Endothelial cell of umbilical vein (primary cell): ENCODE measurements around the gene AAGAB. TPM values are rescaled to one million over a fixed set of nuclear protein-coding genes. Genes with fewer than 3 reads are reported as not detected.

Experiments used
- BruUV-seq: library from RNA; stranded (reverse); fragments of 400-500 nt; replicated peaks from 2 replicates; lab custom pipeline; 2021; lab: Mats Ljungman, UMichigan
- CTCF ChIA-PET: fragments of 300-600, 350-600 bp; sonication (Branson Sonifier 250); formaldehyde crosslinking; loops from one replicate; lab custom pipeline; 2021; ENCODE audit warnings: antibody characterized with exemption, inconsistent platforms; lab: Charles Lee
- POLR2A ChIA-PET: fragments of 300-600, 350-600 bp; sonication (Branson Sonifier 250); formaldehyde crosslinking; loops from one replicate; lab custom pipeline; 2021; ENCODE audit warnings: antibody characterized with exemption, inconsistent platforms; lab: Charles Lee
- DNase-seq: peaks from one replicate; pipeline ENCODE4 v3.0.0-alpha.2; 2011; ENCODE audit warnings: low read depth, low spot score
- FAIRE-seq: peaks from 2 replicates; lab custom pipeline; 2011; peaks lifted over from hg19 to GRCh38; lab: Jason Lieb, UNC
- H2AFZ ChIP-seq: 2 replicates; pipeline ENCODE4 v1.6.0; 2012; ENCODE audit warnings: low read depth, low read length, control low read depth, inconsistent platforms
- H3K27ac ChIP-seq: 2 replicates; pipeline ENCODE4 v1.5.1; 2011; ENCODE audit warnings: low read depth, mild to moderate bottlenecking, control low read depth, low read length, moderate library complexity; ENCODE audit not compliant: insufficient read depth
- H3K27me3 ChIP-seq, 2 experiments: 2 replicates each; pipeline versions ENCODE4 v1.6.0 to v1.6.1; 2011; ENCODE audit warnings: low read length in 2 of 2, mixed read lengths in 1 of 2; ENCODE audit not compliant: control insufficient read depth in 2 of 2, insufficient read depth in 2 of 2
- H3K36me3 ChIP-seq, 2 experiments: 2 replicates in 1 of 2; 3 replicates in 1 of 2; pipeline ENCODE4 v1.5.1; 2011; ENCODE audit warnings: low read length in 2 of 2, mild to moderate bottlenecking in 1 of 2, moderate library complexity in 1 of 2; ENCODE audit not compliant: control insufficient read depth in 2 of 2, insufficient read depth in 2 of 2; ENCODE audit errors: extremely low read depth in 1 of 2
- H3K4me1 ChIP-seq: 3 replicates; pipeline ENCODE4 v1.5.1; 2011; ENCODE audit warnings: mild to moderate bottlenecking, low read length; ENCODE audit not compliant: control insufficient read depth, insufficient read depth; ENCODE audit errors: extremely low read depth
- H3K4me2 ChIP-seq: 2 replicates; pipeline ENCODE4 v1.6.1; 2011; ENCODE audit warnings: low read length, control low read depth, mixed read lengths; ENCODE audit not compliant: insufficient read depth
- H3K4me3 ChIP-seq, 3 experiments: fragments of 200-600 bp in 1 of 3; sonication (generic), shearing (Covaris generic) in 1 of 3; replicated peaks in 1 of 3; 2 replicates each; pipeline ENCODE4 v1.5.1; 2011 to 2016; ENCODE audit warnings: control low read depth in 3 of 3, low read length in 3 of 3, mild to moderate bottlenecking in 2 of 3, inconsistent platforms in 1 of 3, low read depth in 1 of 3, moderate library complexity in 1 of 3; ENCODE audit not compliant: insufficient read depth in 1 of 3
- H3K79me2 ChIP-seq: 2 replicates; pipeline ENCODE4 v1.6.0; 2012; ENCODE audit warnings: low read length, inconsistent platforms; ENCODE audit not compliant: control insufficient read depth, insufficient read depth
- H3K9ac ChIP-seq: replicated peaks from 2 replicates; pipeline ENCODE3; 2011; ENCODE audit warnings: low read length, control low read depth; ENCODE audit not compliant: insufficient read depth; ENCODE audit errors: extremely low read depth
- H3K9me1 ChIP-seq: replicated peaks from 3 replicates; pipeline ENCODE4 v1.6.0; 2011; ENCODE audit warnings: mild to moderate bottlenecking, low read length; ENCODE audit not compliant: control insufficient read depth, insufficient read depth; ENCODE audit errors: extremely low read depth
- H3K9me3 ChIP-seq: replicated peaks from 2 replicates; pipeline ENCODE4 v1.5.1; 2012; ENCODE audit warnings: low read length, inconsistent platforms; ENCODE audit not compliant: control insufficient read depth, insufficient read depth
- H4K20me1 ChIP-seq: replicated peaks from 2 replicates; pipeline ENCODE3; 2011; ENCODE audit warnings: mild to moderate bottlenecking, low read length; ENCODE audit not compliant: control insufficient read depth, insufficient read depth; ENCODE audit errors: extremely low read depth
- EZH2 ChIP-seq: IDR thresholded peaks from 2 replicates; pipeline ENCODE4 v1.6.1; 2012; ENCODE audit warnings: borderline replicate concordance, low read depth, mild to moderate bottlenecking, moderate library complexity, low read length, inconsistent platforms; ENCODE audit not compliant: severe bottlenecking
- FOS ChIP-seq: IDR thresholded peaks from 2 replicates; pipeline ENCODE4 v1.6.1; 2011; ENCODE audit warnings: mild to moderate bottlenecking, low read length, moderate library complexity, borderline replicate concordance; ENCODE audit not compliant: insufficient read depth
- GATA2 ChIP-seq: IDR thresholded peaks from 2 replicates; pipeline ENCODE4 v1.7.0; 2011; ENCODE audit warnings: low read depth, mild to moderate bottlenecking, moderate library complexity, mixed read lengths, low read length; ENCODE audit not compliant: insufficient read length, insufficient read depth
- JUN ChIP-seq: IDR thresholded peaks from 2 replicates; pipeline ENCODE4 v1.6.1; 2011; ENCODE audit warnings: borderline replicate concordance, low read depth; ENCODE audit not compliant: insufficient read length, insufficient read depth
- MYC ChIP-seq: IDR thresholded peaks from one replicate; pipeline ENCODE4 v1.6.1; 2011; ENCODE audit warnings: mild to moderate bottlenecking, low read depth, low read length
- POLR2A ChIP-seq: IDR thresholded peaks from 2 replicates; pipeline ENCODE4 v1.6.1; 2012; ENCODE audit warnings: low read depth, mild to moderate bottlenecking, control low read depth, low read length
- POLR2AphosphoS5 ChIP-seq: IDR thresholded peaks from 2 replicates; pipeline ENCODE4 v1.6.1; 2012; ENCODE audit warnings: low read depth, mild to moderate bottlenecking, control low read depth, low read length, moderate library complexity; ENCODE audit not compliant: insufficient read depth
- dilution Hi-C: fragments of 300-500 bp; cut with MboI; formaldehyde crosslinking; loops from one replicate; pipeline ENCODE4 v1.15.0; 2019; ENCODE audit warnings: low sequenced_read_pairs; ENCODE audit not compliant: extremely low pct_ligation_motif_present
- intact Hi-C: fragments of 100-400 bp; cut with micrococcal nuclease; formaldehyde crosslinking; loops from one replicate; pipeline ENCODE4 v1.10.0; 2022
- polyA plus RNA-seq, 4 experiments: library from polyadenylated mRNA; depleted of rRNA in 3 of 4; stranded (reverse) in 3 of 4; unstranded in 1 of 4; fragments of >200 nt; gene quantifications; 2 replicates each; pipeline versions ENCODE4 v1.2.1 to v1.2.3, GENCODE V29; 2011 to 2012; ENCODE audit warnings: missing spikeins in 1 of 4
- total RNA-seq: library from RNA; stranded (reverse); gene quantifications from 2 replicates; pipeline ENCODE4 v1.2.3, GENCODE V29; 2021
- TF ChIP-seq, protein P1 (sequence below): IDR thresholded peaks from 2 replicates; pipeline ENCODE4 v1.6.1; 2011; ENCODE audit not compliant: insufficient read depth, insufficient read length
- TF ChIP-seq, protein P2 (sequence below), 2 donors: IDR thresholded peaks; 1 replicate in 1 of 2; 2 replicates in 1 of 2; pipeline ENCODE4 v1.5.1; 2011; ENCODE audit warnings: low read length in 2 of 2, mild to moderate bottlenecking in 2 of 2, moderate library complexity in 2 of 2, control low read depth in 1 of 2, inconsistent platforms in 1 of 2, low read depth in 1 of 2; ENCODE audit not compliant: insufficient read depth in 1 of 2; ENCODE audit errors: extremely low read depth in 1 of 2

The AAGAB gene
- total and polyA plus RNA-seq, 2 donors (not counting 3 experiments of a cell fraction or from before 2014, with no cell fraction given): 21.2 to 42.6 TPM

DNA sequence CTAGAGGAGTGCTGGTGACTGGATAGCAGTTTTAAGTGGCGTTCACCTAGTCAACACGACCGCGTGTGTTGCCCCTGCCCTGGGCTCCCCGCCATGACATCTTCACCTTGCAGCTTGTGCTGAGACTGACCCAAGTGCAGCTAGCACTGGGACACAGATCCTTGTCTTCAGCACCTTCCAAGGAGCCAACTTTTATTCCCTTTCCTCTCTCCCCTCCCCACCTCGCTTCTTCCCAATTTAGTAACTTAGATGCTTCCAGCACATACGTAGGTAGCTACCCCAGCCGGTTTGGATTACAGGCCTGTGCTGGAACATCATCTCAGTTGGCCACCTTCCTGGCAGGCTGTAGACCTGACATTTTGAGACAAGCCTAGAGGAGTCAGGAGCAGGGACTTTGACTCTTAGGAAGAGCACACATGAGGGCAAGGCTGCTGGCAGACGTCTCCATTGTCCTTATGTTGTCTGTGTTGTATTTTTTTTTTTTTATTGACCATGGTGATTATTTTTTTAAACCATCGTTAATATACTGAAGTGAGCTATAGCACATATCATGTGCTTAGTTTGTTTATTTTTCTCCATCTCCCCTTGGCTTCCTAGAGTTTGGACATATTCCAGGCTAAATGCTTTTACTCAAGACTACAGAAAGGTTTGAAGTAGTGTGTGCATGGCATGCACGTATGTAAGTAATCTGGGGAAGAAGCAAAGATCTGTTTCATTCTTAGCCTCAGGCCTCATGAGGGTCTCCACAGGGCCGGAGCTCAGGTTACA, 61.1 kb downstream of the AAGAB start:
- Histone ChIP-seq H3K9me3 (no peaks in the 10 kb centered on the region), H3K4me3 (no peak overlapping the region), H3K79me2 (no peaks in the 10 kb centered on the region), H3K9ac (no peak overlapping the region), H3K9me1 (no peaks in the 10 kb centered on the region), H3K36me3 (peaks cover 25 to 28% of the 10 kb centered on the region in 2 experiments), H2AFZ (no peak overlapping the region), H4K20me1 (no peaks in the 10 kb centered on the region), H3K27ac (no peak overlapping the region), H3K4me2 (no peak overlapping the region), H3K4me1 (peaks cover 4% of the 10 kb centered on the region), H3K27me3 (no peaks in the 10 kb centered on the region)
- ChIA-PET POLR2A (no interaction called here), CTCF (no interaction called here)
- dilution Hi-C loops: no loop called here
- FAIRE-seq (no peak), DNase-seq (no peak)
- intact Hi-C loops: no loop called here
- BruUV-seq: no TSS peak
- no peak for TF ChIP-seq POLR2A
- TF ChIP-seq FOS: no peak
- TF ChIP-seq, protein P1, sequence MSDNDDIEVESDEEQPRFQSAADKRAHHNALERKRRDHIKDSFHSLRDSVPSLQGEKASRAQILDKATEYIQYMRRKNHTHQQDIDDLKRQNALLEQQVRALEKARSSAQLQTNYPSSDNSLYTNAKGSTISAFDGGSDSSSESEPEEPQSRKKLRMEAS: no peak
- TF ChIP-seq GATA2: no peak
- TF ChIP-seq JUN: no peak
- TF ChIP-seq POLR2AphosphoS5: no peak
- TF ChIP-seq EZH2: no peak
- TF ChIP-seq, protein P2, sequence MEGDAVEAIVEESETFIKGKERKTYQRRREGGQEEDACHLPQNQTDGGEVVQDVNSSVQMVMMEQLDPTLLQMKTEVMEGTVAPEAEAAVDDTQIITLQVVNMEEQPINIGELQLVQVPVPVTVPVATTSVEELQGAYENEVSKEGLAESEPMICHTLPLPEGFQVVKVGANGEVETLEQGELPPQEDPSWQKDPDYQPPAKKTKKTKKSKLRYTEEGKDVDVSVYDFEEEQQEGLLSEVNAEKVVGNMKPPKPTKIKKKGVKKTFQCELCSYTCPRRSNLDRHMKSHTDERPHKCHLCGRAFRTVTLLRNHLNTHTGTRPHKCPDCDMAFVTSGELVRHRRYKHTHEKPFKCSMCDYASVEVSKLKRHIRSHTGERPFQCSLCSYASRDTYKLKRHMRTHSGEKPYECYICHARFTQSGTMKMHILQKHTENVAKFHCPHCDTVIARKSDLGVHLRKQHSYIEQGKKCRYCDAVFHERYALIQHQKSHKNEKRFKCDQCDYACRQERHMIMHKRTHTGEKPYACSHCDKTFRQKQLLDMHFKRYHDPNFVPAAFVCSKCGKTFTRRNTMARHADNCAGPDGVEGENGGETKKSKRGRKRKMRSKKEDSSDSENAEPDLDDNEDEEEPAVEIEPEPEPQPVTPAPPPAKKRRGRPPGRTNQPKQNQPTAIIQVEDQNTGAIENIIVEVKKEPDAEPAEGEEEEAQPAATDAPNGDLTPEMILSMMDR (IDR thresholded peaks at IDR 0.05; ENCODE audit: extremely low read depth in 1 of 2, insufficient read depth in 1 of 2, low read depth in 1 of 2, low read length in 2 of 2): no peak
- no peak for TF ChIP-seq MYC
